IMR-90 (cell line): ENCODE measurements around the gene CHML. TPM values are rescaled to one million over a fixed set of nuclear protein-coding genes. Genes with fewer than 3 reads are reported as not detected.
"Not testable (repeated sequence)": the region's sequence is repeated elsewhere in the genome, so short reads cannot be mapped to it uniquely, and the experiment has no call there.

Experiments used
- ATAC-seq: fragments of 200-7000 bp; cut with Tn5 transposase; 2 replicates; pipeline ENCODE4 v1.9.1; 2020; ENCODE audit warnings: low read depth, mild to moderate bottlenecking, moderate library complexity
- BruUV-seq: library from RNA; stranded (reverse); fragments of 400-500 nt; replicated peaks from 2 replicates; lab custom pipeline; 2021; lab: Mats Ljungman, UMichigan
- CTCF ChIA-PET: fragments of 300-600 bp; formaldehyde crosslinking; extraction: SDS; loops from one replicate; lab custom pipeline; 2021; ENCODE audit warnings: antibody characterized with exemption; lab: Yijun Ruan, JAX
- POLR2A ChIA-PET: fragments of 300-600 bp; sonication (Branson Sonifier 250); formaldehyde crosslinking; loops from one replicate; lab custom pipeline; 2022; ENCODE audit warnings: antibody characterized with exemption; ENCODE audit not compliant: unreplicated experiment; lab: Charles Lee
- DNase-seq: peaks from one replicate; pipeline ENCODE4 v3.0.0; 2013
- H2AFZ ChIP-seq: replicated peaks from 2 replicates; pipeline ENCODE3; 2013; ENCODE audit warnings: low read length, mild to moderate bottlenecking; ENCODE audit not compliant: poor library complexity
- H2AK5ac ChIP-seq: 2 replicates; pipeline ENCODE4 v1.6.1; 2013; ENCODE audit warnings: low read depth, low read length, inconsistent platforms
- H2AK9ac ChIP-seq: replicated peaks from 2 replicates; pipeline ENCODE3; 2013; ENCODE audit warnings: mild to moderate bottlenecking, low read depth, low read length, moderate library complexity; ENCODE audit not compliant: poor library complexity
- H2BK120ac ChIP-seq: 2 replicates; pipeline ENCODE4 v1.6.1; 2013; ENCODE audit warnings: low read depth, low read length, inconsistent platforms
- H2BK15ac ChIP-seq: 3 replicates; pipeline ENCODE4 v1.6.1; 2013; ENCODE audit warnings: low read depth, low read length, inconsistent platforms
- H2BK20ac ChIP-seq: 2 replicates; pipeline ENCODE4 v1.6.1; 2013; ENCODE audit warnings: low read depth, mild to moderate bottlenecking, inconsistent platforms, low read length, moderate library complexity
- H2BK5ac ChIP-seq: 2 replicates; pipeline ENCODE4 v1.6.1; 2013; ENCODE audit warnings: mild to moderate bottlenecking, low read depth, low read length, inconsistent platforms; ENCODE audit not compliant: poor library complexity, severe bottlenecking
- H3K14ac ChIP-seq: replicated peaks from 2 replicates; pipeline ENCODE4 v1.6.1; 2013; ENCODE audit warnings: low read depth, low read length, inconsistent platforms
- H3K18ac ChIP-seq: 2 replicates; pipeline ENCODE4 v1.6.1; 2013; ENCODE audit warnings: low read depth, low read length, control low read depth
- H3K23ac ChIP-seq: 2 replicates; pipeline ENCODE4 v1.6.1; 2013; ENCODE audit warnings: low read depth, low read length, inconsistent platforms
- H3K27ac ChIP-seq: 2 replicates; pipeline ENCODE4 v1.5.1; 2013; ENCODE audit warnings: mild to moderate bottlenecking, control low read depth, low read length; ENCODE audit not compliant: insufficient read depth
- H3K27me3 ChIP-seq: 2 replicates; pipeline ENCODE4 v1.6.1; 2013; ENCODE audit warnings: low read length; ENCODE audit not compliant: control insufficient read depth, insufficient read depth
- H3K36me3 ChIP-seq: 2 replicates; pipeline ENCODE4 v1.6.1; 2013; ENCODE audit warnings: low read length, mixed read lengths; ENCODE audit not compliant: control insufficient read depth, insufficient read depth
- H3K4ac ChIP-seq: 2 replicates; pipeline ENCODE4 v1.6.1; 2013; ENCODE audit warnings: low read depth, low read length, inconsistent platforms
- H3K4me1 ChIP-seq: 2 replicates; pipeline ENCODE4 v1.6.1; 2013; ENCODE audit warnings: low read length, mixed read lengths; ENCODE audit not compliant: control insufficient read depth, insufficient read depth
- H3K4me2 ChIP-seq: 2 replicates; pipeline ENCODE4 v1.6.1; 2013; ENCODE audit warnings: low read depth, mild to moderate bottlenecking, control low read depth, low read length, moderate library complexity
- H3K4me3 ChIP-seq: 2 replicates; pipeline ENCODE4 v1.5.1; 2013; ENCODE audit warnings: low read depth, mild to moderate bottlenecking, control low read depth, low read length, moderate library complexity; ENCODE audit not compliant: insufficient read depth
- H3K56ac ChIP-seq: 2 replicates; pipeline ENCODE4 v1.6.1; 2013; ENCODE audit warnings: low read length, inconsistent platforms; ENCODE audit not compliant: insufficient read depth; ENCODE audit errors: extremely low read depth
- H3K79me1 ChIP-seq, 2 experiments: 2 replicates each; pipeline ENCODE4 v1.6.1; 2013; ENCODE audit warnings: low read length in 2 of 2, inconsistent platforms in 1 of 2, low read depth in 1 of 2
- H3K9ac ChIP-seq: 2 replicates; pipeline ENCODE4 v1.6.1; 2013; ENCODE audit warnings: low read depth, low read length, control low read depth
- H3K9me1 ChIP-seq: 2 replicates; pipeline ENCODE4 v1.6.1; 2013; ENCODE audit warnings: low read length, inconsistent platforms; ENCODE audit not compliant: insufficient read depth
- H3K9me3 ChIP-seq: 2 replicates; pipeline ENCODE4 v1.6.1; 2013; ENCODE audit warnings: low read length; ENCODE audit not compliant: control insufficient read depth, insufficient read depth
- H4K20me1 ChIP-seq: 2 replicates; pipeline ENCODE4 v1.6.1; 2013; ENCODE audit warnings: low read length, inconsistent platforms; ENCODE audit not compliant: insufficient read depth
- H4K5ac ChIP-seq: 2 replicates; pipeline ENCODE4 v1.6.1; 2013; ENCODE audit warnings: mild to moderate bottlenecking, low read depth, low read length, control low read depth
- H4K8ac ChIP-seq, 2 experiments: 2 replicates each; pipeline ENCODE4 v1.6.1; 2013; ENCODE audit warnings: low read depth in 2 of 2, low read length in 2 of 2, control low read depth in 1 of 2, inconsistent platforms in 1 of 2
- H4K91ac ChIP-seq: 2 replicates; pipeline ENCODE4 v1.6.1; 2013; ENCODE audit warnings: low read depth, low read length, inconsistent platforms; ENCODE audit not compliant: insufficient read depth
- POLR2A ChIP-seq: IDR thresholded peaks from 2 replicates; pipeline ENCODE4 v1.6.1; 2012; ENCODE audit warnings: mild to moderate bottlenecking, low read depth, low read length
- USF2 ChIP-seq: fragments of 150-350 bp; IDR thresholded peaks from 2 replicates; pipeline ENCODE4 v1.6.1; 2017; ENCODE audit warnings: mild to moderate bottlenecking, antibody characterized with exemption, low read length, low read depth
- WGBS, 2 experiments: methylation state at CpG; one replicate each; pipeline versions ENCODE4 v1.1.5 to v1.1.7; 2013; ENCODE audit warnings: missing lambda C conversion rate in 2 of 2; ENCODE audit not compliant: insufficient read length in 1 of 2; ENCODE audit errors: extremely low coverage in 2 of 2; 5-methylcytosine and 5-hydroxymethylcytosine counted together
- dilution Hi-C: fragments of 300-500 bp; cut with HindIII; formaldehyde crosslinking; loops from one replicate; pipeline ENCODE4 v1.14.3; 2018; ENCODE audit warnings: low sequenced_read_pairs; ENCODE audit not compliant: unreplicated experiment
- in situ Hi-C: fragments of 300-500 bp; cut with MboI; formaldehyde crosslinking; loops from 3 replicates; pipeline ENCODE4 v1.14.3; 2019; ENCODE audit warnings: low sequenced_read_pairs, inconsistent platforms, mixed read lengths
- intact Hi-C: fragments of 100-400 bp; cut with micrococcal nuclease; formaldehyde crosslinking; loops from 2 replicates; pipeline ENCODE4 v1.10.0; 2022
- polyA plus RNA-seq, 3 experiments: library from polyadenylated mRNA; depleted of rRNA; stranded (reverse); fragments of >200 nt; gene quantifications; 2 replicates each; pipeline ENCODE4 v1.2.3, GENCODE V29; 2012; ENCODE audit warnings: low replicate concordance in 1 of 3
- total RNA-seq: library from RNA; depleted of rRNA; stranded (reverse); fragments of >200 nt; gene quantifications from 2 replicates; pipeline ENCODE4 v1.2.3, GENCODE V29; 2012

CHML gene
- total and polyA plus RNA-seq, 2 of the 4 experiments (the other 2 are of a cell fraction), result 5.3 to 25.6 TPM

- H2AFZ ChIP-seq, result no peak overlapping the region
- POLR2A ChIA-PET, result no interaction called here
- H2BK5ac ChIP-seq, result no peak overlapping the region
- intact Hi-C loops (no loop called here), in situ Hi-C loops (no loop called here), dilution Hi-C loops (no loop called here)
- no peaks in the 10 kb centered on the region for H3K79me1 ChIP-seq
- H3K9me3 ChIP-seq, result no peaks in the 10 kb centered on the region
- H3K18ac ChIP-seq, result no peak overlapping the region
- no peak overlapping the region for H2AK5ac ChIP-seq
- no peak overlapping the region for H4K5ac ChIP-seq
- no peak overlapping the region for H3K9ac ChIP-seq
- no peaks in the 10 kb centered on the region for H3K36me3 ChIP-seq
- BruUV-seq, result no TSS peak
- TF ChIP-seq USF2 (no peak), POLR2A (no peak)
- ATAC-seq, result no peak
- H3K4me1 ChIP-seq, result no peaks in the 10 kb centered on the region
- H3K27ac ChIP-seq, result no peak overlapping the region
- no peak for DNase-seq
- 0 out of 2 replicates have a peak, but pooled peaks cover 2% of the 10 kb centered on the region for H3K27me3 ChIP-seq
- H3K4ac ChIP-seq, result no peak overlapping the region
- no CpG with 5 or more reads among the region's 2 CpGs for WGBS, 2 experiments
- no peaks in the 10 kb centered on the region for H4K20me1 ChIP-seq
- H4K8ac ChIP-seq, result no peak overlapping the region
- H3K23ac ChIP-seq, result no peak overlapping the region
- H2AK9ac ChIP-seq, result no peak overlapping the region
- H4K91ac ChIP-seq, result no peak overlapping the region
- H2BK15ac ChIP-seq, result no peak overlapping the region
- H3K14ac ChIP-seq, result no peak overlapping the region
- H3K4me2 ChIP-seq, result no peak overlapping the region
- no peaks in the 10 kb centered on the region for H3K9me1 ChIP-seq
- CTCF ChIA-PET, result interaction anchor here (0.6 kb wide), 1 partner anchor 13 kb away, joined by 3 read pairs; no protein-coding TSS in a partner anchor
- no peak overlapping the region for H2BK20ac ChIP-seq
- no peak overlapping the region for H3K56ac ChIP-seq
- no peak overlapping the region for H2BK120ac ChIP-seq
- no peak overlapping the region for H3K4me3 ChIP-seq
These were observed 42.8 kb upstream of the CHML start for GRCh38 chr1:241682921-241683320.

- BruUV-seq, H3K9me3 ChIP-seq, H3K27me3 ChIP-seq, H3K18ac ChIP-seq, CTCF ChIA-PET, H4K20me1 ChIP-seq, H2AK5ac ChIP-seq, H3K23ac ChIP-seq, H3K9ac ChIP-seq, H3K79me1 ChIP-seq, POLR2A ChIA-PET, H2AFZ ChIP-seq, H3K9me1 ChIP-seq, H4K8ac ChIP-seq, H3K4me3 ChIP-seq, dilution Hi-C loops, H3K27ac ChIP-seq, H2BK15ac ChIP-seq, intact Hi-C loops, DNase-seq, in situ Hi-C loops, H2AK9ac ChIP-seq, H2BK5ac ChIP-seq, H3K56ac ChIP-seq, H3K4me2 ChIP-seq, H4K91ac ChIP-seq, H3K36me3 ChIP-seq, H3K4me1 ChIP-seq, H2BK20ac ChIP-seq, H3K4ac ChIP-seq, ATAC-seq, H2BK120ac ChIP-seq, H3K14ac ChIP-seq, H4K5ac ChIP-seq: not testable (repeated sequence)
- no CpG with 5 or more reads among the region's 4 CpGs for WGBS, 2 experiments
These were observed 41.8 kb upstream of the CHML start for GRCh38 chr1:241681861-241682448.
